Daoy (cell line): ENCODE measurements around the gene PCBP1. TPM values are rescaled to one million over a fixed set of nuclear protein-coding genes. Genes with fewer than 3 reads are reported as not detected.
A peak's percentile ranks its signal among the peaks of the same experiment; 100 is the strongest.
"Not testable (repeated sequence)": the region's sequence is repeated elsewhere in the genome, so short reads cannot be mapped to it uniquely, and the experiment has no call there.

Source experiments
- DNase-seq: peaks from one replicate; pipeline ENCODE4 v3.0.0-alpha.2; 2015; ENCODE audit warnings: low read depth
- total RNA-seq: library from RNA; depleted of rRNA; stranded (reverse); fragments of >200 nt; shearing (Covaris generic); gene quantifications from 2 replicates; pipeline ENCODE4 v1.2.3, GENCODE V29; 2014

Gene PCBP1
- total RNA-seq, 1 experiment from 2014 or later = 20.2 TPM

DNA sequence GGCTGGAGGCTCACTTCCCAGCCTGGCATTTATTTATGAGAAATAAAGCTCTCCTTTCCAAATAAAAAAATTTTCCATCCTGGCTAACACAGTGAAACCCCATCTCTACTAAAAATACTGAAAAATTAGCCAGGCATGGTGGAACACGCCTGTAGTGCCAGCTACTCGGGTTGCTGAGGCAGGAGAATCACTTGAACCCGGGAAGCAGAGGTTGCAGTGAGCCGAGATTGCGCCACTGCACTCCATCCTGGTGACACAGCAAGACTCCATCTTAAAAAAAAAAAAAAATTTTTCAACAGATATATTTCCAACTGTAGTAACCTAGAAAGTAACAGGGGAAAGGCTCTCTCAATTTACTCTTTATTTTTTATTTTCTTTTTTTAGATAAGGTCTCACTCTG lies 6.1 kb upstream of the PCBP1 start:
- no peak for DNase-seq

DNA sequence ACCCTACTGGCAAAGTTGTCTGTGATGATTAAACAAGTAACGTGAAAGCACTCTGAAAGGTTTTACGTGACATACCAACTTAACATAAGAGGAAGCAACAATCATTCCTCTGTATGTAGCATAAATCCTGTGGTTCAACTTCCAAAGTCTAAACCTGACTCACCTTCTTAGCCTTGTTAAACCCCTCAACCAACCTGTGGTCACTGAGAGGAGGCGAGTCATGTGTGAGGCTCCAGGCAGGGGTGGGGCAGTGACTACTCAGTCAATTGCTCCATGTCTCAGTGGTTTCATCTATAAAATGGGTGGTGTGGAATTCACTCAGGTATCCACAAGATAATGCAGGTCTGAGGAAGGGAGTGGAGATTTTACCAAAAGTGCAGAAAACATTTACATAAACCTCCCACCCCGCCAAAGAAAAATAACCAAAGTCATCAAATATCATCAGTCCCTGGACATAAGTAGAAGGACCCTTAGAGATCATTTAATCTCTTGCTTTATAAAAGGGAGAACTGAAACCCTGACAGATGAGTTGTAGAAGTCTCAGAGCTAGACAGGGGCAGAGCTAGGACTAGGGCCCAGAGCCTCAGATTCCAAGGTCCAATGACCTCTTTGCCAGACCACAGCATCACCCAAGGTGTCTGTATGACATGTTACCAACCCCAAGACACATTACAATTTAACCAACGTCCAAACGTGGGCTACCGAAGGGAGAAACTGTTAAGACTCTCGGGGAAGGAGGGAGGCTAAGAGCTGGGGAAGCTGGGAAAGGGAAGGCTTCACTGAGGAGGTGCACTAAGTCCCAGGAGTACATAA lies 3.7 kb upstream of the PCBP1 start:
- DNase-seq = peak; percentile 80

DNA sequence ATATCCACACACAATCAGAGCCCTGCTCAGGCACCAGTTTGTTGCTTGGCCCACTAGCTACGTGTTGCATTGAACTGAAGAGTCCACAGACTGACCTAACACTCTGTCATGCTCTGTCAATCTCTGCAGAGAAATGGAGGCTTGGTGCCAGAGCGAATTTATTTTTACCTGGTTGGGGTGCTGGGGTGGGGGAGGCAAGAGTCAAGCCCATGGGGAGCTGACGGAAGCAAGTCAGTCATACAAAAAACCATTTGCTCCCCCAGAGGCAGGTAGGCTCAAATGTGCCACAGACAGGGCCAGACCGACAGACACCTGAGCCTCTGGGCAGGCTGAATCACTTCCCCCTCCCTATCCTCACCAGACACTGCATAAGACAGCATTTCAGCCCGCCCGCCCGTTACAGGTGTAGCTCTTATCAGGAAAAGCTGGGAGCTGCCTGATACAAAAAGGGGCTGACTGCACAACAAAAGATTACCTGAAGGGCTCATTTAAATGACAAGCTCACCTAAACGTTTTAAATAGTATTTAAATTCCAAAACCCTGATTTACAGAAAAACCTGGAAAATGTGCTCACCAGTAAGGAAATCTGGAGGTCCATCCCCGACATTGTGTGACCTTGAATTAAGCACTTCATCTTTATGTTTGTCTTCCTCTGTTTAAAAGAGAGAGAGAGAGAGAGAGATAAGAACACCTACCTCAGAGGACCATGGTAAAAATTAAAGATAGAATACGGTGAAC lies 2.1 kb upstream of the PCBP1 start:
- no peak for DNase-seq

DNA sequence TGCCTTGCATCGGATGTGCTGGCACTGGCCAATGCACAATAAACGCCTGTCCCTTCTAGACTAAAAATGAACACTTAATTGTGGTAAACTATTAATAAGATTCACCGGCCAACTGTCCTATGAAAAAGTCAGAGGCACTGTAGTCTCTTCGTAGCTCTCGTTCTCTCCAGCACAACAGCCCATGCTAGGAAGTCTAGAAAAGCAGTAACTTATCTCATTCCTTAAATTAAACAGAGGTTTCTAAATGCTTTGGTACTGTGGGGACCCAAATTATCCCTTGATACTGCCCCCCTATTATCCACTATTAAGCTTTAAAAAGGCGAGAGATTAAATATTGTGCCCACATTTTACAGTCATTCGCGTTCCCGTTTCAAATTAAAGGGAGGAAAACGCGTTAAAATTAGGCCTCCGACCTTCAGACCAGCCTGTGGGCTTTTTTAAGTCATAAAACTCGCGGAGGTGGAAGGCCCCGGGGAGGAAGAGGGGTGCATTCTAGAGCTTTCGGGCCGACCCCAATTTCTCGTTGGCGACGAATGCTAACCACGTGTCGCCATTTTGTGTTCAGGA lies 1.5 kb upstream of the PCBP1 start:
- DNase-seq = no peak

DNA sequence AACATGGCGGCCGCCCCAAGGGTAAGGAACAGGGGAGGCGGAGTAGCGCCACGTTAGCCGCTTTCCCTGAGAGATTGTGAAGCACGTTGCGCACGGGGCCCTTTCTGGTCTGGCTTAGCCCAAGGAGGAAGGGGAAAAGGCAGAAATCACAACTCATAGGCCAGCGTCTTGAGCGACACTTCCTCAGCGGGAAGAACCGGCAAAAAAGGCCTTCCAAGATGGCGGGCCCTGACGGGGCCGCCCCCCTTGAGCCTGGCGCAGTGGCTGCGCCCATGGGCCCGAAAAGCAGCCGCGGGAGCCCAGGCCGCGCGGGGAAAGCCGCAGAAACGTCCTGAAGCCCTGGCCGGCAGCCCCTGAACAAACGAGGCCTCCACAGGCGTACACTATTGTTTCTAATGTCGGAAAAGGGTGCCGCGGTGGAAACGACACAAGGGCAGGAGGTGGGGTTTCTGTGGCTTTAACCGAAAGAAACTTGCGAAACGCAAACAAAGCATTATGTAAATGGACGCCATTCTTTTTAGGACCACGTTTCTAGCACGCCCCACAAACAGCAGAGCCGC lies 919 bp upstream of the PCBP1 start:
- DNase-seq = peak; percentile 70

DNA sequence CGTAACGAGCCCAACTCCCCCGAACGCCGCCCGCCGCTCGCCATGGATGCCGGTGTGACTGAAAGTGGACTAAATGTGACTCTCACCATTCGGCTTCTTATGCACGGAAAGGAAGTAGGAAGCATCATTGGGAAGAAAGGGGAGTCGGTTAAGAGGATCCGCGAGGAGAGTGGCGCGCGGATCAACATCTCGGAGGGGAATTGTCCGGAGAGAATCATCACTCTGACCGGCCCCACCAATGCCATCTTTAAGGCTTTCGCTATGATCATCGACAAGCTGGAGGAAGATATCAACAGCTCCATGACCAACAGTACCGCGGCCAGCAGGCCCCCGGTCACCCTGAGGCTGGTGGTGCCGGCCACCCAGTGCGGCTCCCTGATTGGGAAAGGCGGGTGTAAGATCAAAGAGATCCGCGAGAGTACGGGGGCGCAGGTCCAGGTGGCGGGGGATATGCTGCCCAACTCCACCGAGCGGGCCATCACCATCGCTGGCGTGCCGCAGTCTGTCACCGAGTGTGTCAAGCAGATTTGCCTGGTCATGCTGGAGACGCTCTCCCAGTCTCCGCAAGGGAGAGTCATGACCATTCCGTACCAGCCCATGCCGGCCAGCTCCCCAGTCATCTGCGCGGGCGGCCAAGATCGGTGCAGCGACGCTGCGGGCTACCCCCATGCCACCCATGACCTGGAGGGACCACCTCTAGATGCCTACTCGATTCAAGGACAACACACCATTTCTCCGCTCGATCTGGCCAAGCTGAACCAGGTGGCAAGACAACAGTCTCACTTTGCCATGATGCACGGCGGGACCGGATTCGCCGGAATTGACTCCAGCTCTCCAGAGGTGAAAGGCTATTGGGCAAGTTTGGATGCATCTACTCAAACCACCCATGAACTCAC lies 673 bp downstream of the PCBP1 start:
- DNase-seq = peak; percentile 56

DNA sequence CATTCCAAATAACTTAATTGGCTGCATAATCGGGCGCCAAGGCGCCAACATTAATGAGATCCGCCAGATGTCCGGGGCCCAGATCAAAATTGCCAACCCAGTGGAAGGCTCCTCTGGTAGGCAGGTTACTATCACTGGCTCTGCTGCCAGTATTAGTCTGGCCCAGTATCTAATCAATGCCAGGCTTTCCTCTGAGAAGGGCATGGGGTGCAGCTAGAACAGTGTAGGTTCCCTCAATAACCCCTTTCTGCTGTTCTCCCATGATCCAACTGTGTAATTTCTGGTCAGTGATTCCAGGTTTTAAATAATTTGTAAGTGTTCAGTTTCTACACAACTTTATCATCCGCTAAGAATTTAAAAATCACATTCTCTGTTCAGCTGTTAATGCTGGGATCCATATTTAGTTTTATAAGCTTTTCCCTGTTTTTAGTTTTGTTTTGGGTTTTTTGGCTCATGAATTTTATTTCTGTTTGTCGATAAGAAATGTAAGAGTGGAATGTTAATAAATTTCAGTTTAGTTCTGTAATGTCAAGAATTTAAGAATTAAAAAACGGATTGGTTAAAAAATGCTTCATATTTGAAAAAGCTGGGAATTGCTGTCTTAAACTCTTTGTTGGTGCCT lies 1.4 kb downstream of the PCBP1 start:
- no peak for DNase-seq

DNA sequence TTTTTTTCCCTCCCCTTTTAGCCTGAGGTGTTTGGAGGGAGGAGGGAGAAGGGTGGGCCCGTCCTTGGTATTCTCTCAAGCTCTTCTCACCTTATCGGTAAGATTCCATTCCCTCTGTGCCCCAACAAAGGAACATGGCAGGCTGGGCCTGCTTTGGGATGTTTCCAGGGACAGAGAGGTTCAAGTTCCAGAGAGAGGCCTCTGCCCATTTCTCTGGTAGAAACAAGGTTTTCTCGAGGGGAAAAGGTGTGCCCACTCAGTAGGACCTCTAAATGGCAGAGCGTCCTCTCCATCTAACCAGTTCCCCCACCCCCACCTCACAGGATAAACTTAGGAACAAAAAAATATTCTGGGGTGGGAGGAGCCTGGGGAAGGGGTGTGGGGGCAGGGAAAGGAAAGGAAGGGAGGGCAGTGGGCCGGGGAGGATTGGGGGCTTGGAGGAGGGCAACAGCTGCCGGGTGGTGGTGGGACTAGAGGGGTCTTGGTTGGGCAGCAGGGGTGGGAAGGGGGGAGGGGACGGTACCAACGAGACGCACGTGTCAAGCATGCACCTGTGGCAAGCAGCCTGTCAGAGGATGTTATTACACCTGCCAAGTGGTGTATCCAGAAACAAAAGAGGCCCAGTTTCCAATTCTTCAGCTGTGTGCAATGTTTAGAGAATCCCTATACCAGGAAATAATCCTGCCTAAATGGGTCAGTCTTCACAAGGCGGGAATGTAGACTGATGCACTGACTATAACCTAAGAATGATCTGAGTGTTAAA lies 2.1 kb downstream of the PCBP1 start:
- no peak for DNase-seq

DNA sequence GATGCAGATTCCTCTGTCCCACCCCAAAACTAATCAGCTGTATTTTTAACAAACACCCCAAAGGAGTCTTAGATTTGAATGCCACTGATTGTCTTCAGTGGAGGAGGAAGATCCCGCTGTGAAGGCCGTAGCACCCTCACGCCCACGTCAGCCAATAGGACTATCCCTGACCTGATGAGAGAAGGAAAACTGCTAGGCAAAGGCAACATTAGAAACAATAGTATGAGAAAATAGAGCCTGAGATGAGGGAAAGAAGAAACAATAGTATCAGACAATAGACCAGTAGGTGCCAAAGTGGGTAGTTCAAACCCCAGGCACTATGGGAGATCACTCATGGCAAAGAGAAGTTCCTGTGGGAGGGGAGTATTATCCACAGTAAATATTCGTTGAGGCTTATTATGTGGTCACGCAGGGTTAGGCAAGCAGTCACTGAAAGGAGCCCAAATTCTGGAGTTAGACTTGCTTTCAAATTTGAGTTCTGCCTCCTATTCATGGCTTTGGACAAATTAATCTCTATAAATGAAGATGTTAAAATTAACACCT lies 2.8 kb downstream of the PCBP1 start:
- no peak for DNase-seq

DNA sequence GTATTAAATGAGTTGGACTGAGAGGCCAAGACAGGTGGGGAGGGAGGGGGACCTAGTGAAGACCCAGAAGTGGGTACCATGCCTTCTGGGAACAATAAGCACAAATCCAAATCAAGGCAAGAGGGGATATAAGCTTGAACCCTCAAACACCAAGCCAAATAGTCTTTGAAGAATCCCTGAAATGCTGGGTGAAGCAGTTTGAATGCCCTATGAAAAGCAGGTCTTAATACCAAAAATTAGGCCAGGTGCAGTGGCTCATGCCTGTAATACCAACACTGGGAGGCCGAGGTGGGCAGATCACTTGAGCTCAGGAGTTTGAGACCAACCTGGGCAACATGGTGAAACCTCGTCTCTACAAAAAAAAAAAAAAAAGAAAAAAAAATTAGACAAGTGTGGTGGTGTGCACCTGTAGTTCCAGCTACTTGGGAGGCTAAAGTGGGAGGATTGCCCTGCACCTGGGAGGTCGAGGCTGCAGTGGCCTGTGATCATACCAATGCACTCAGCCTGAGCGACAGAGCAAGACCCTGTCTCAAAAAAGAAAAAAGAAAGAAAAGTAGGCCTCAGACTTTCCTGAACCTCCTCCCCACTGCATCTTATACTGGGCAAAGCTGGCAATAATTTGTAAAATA lies 3.5 kb downstream of the PCBP1 start:
- no peak for DNase-seq

DNA sequence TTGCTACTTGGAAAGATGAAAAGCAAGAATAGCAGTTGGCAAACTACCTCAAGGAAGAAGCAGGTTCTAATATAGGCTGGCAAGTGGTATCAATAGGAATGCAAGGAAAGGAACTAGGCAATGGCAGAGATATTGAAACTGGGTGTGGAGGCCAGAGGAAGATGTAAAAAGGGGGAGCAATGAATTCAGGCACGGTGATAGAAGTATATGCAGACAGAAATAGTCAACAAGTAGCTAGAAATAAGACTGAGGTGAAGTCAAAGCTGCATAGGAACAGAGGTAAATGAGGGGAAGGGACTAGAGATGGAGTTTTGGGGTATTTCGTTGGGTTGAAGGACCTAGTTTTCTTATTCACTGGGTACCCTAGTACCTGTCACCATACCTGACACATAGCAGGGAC lies 4.1 kb downstream of the PCBP1 start:
- no peak for DNase-seq

DNA sequence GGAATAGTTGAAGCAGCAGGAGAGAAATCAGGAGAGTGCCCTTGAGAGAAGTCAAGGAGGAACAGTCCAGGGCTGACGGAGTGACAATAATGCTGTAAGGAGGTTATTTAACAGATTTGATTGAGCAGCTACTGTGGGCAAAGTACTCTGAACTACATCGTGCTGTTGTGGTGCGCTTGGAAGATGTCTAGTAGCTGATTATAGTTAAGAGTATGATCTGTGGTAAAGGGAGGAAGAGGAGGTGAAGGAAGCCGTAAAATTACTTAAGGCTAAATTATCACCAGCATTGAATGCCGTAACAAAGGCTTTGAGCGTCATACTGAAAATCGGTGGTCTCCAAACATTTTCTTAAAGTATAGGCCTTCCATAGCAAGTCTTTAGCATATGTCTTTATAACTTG lies 4.5 kb downstream of the PCBP1 start:
- no peak for DNase-seq

DNA sequence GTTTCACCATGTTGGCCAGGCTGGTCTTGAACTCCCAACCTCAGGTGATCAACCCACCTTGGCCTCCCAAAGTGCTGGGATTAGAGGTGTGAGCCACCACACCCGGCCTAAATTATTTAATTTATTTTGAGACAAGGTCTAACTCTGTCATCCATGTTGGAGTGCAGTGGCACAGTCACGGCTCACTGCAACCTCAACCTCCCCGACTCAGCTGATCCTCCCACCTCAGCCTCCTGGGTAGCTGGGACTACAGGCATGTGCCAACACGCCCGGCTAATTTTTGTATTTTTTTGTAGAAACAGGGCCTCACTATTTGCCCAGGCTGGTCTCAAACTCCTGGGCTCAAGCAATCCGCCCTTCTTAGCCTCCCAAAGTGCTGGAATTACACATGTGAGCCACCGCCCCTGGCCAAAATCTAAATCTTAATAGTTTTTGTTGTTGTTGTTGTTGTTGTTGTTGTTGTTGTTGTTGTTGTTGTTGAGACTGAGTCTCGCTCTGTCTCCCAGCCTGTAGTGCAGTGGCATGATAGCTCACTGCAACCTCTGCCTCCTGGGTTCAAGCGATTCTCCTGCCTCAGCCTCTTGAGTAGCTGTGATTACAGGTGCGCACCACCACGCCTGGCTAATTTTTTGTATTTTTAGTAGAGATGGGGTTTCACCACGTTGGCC lies 5.4 kb downstream of the PCBP1 start:
- DNase-seq = not testable (repeated sequence)

DNA sequence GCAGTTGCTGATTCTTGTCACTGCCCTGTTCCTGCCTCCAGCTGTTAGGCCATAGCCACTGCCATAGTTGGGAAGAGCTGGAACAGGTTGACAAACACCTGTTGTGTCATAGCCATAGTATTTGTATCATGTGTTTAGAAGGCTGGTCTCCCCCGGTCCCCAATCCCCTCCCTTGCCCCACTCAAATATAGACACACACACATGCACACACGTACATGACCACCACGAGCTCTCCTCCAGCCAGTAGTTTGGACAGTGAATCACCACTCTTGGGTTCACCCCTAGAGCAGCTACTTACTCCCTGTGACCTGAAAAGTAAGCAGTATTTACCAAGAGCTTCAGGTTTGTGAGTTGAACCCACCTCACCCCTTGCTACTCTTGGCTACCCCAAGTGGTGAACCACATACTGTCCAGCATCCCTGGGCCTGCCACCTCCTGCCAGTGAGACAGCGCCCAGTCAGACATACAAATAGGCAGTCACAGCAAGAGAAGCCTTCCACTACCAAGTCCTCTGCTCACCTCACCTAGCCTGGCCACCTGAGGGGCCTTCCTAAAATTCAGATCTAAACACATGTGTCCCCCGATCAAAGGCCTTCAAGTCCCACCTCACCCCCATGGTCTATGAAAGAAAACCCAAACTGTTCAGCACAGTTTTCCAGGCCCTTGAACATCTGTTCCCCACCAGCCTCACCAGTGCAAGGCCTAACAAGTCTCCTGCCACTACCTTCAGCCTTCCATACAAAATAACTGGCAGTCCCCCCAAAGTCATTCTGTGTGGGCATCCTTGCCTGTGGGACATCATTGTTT lies 7.1 kb downstream of the PCBP1 start:
- no peak for DNase-seq

DNA sequence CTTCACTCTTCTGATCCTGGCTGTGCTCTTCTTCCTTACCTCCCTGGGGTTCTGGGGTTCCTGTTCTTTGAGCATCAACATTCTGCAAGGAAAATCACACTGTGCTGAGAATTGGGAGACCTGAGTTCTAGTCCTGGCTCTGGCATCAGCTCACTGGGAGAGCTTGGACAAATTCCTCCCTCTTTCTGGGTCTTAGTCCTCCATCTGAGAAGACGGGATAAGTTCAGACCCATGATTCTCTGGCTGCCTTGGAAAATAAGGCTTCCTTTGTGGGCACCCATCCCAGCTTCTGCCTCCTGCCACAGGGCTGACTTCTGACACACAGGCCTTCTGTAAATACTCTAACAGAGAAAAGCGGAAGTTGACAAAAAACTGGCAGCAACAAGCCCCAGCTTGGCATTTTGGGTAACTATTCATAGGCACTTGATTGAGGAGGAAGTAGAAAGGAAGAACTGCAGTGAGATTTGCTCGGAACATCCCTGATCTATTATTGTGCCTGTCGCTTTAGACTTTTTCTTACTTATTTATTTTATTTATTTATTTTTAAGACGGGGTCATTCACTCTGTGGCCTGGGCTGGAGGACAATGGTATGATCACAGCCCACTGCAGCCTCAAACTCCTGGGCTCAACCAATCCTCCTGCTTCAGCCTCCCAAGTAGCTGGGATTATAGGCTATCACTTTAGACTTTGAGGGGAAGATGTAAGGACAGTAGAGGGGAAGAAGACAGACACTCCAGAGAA lies 7.9 kb downstream of the PCBP1 start:
- no peak for DNase-seq

DNA sequence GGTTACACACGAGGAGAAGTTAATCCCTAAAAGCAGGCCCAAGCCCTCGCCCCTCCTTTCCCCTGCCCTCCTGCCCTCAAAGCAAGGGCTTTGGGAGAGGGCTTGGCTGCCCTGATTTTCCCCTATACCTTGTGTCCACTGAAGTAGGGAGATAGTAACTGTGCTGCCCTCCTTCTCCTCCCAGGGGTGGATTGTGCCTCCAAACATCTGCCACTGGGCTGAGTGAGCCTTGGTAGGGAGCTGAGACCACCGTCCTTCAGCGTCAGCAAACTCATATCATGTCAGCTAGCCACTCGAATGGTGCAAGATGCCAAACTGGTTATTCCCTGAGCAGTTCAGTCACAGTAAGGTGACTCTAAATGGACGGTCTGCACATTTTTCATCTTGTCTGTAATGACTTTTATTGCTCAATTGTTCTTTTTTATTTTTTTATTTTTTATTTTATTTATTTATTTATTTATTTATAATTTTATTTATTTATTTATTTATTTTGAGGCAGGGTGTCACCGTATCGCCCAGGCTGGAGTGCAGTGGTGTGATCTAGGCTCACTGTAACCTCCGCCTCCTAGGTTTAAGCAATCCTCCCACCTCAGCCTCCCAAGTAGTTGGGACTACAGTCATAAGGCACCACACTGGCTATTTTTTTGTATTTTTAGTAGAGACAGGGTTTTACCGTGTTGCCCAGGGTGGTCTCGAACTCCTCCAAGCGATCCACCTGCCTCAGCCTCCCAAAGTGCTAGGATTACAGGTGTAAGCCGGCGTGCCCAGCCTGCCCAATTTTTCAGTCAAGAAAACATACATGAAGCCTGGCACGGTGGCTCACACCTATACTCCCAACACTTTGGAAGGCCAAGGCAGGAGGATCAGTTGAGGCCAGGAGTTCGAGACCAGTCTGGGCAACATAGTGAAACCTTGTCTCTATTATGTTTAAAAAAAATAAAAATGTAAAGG lies 8.7 kb downstream of the PCBP1 start:
- DNase-seq = no peak
